ENCODE measurements around the gene RNF133. TPM values are rescaled to one million over a fixed set of nuclear protein-coding genes. Genes with fewer than 3 reads are reported as not detected.
"Not testable (repeated sequence)": the region's sequence is repeated elsewhere in the genome, so short reads cannot be mapped to it uniquely, and the experiment has no call there.

RNF133 gene
- total RNA-seq, 1 donor, result not detected

GRCh38 chr7:122706836-122707235, 7.9 kb upstream of the RNF133 start:
- H3K4me1 ChIP-seq (ENCODE audit: insufficient read depth, low read length), result no peaks in the 10 kb centered on the region
- H3K4me3 ChIP-seq (ENCODE audit: low read length), result no peak overlapping the region
- no peaks in the 10 kb centered on the region for H3K9me3 ChIP-seq (ENCODE audit: low read depth, low read length)
- no peaks in the 10 kb centered on the region for H3K27me3 ChIP-seq (ENCODE audit: insufficient read depth, low read length)

GRCh38 chr7:122702872-122703510, 4.1 kb upstream of the RNF133 start, which contains the start of gene RNF148:
Gene RNF148, minus strand, starts transcription at chr7:122702922. Its CDS starts 172 bp downstream, at chr7:122702750.
- Histone ChIP-seq H3K27me3 (ENCODE audit: insufficient read depth, low read length) (no peaks in the 10 kb centered on the region), H3K9me3 (ENCODE audit: low read depth, low read length) (no peaks in the 10 kb centered on the region), H3K4me1 (ENCODE audit: insufficient read depth, low read length) (no peaks in the 10 kb centered on the region), H3K4me3 (ENCODE audit: low read length) (no peak within 1 kb of the TSS)

DNA sequence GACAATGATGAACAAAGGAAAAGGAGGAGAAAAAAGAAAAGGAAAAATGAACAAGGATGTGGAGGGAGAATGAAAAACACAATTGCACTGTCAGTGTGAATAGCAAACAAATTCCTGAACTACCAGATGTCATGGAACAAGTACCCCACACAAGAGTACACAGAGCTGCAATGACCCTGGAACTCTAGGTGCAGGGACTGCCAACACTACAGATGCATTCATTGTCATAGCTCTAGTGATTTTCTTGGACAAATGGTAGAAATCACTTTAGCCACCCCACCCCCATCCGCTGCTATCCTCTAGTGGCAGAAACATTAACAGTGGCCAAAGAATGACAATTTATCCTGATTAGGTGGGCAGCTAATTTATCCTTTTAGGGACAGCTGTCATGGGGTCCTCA, 3.1 kb downstream of the RNF133 start:
- H3K9me3 ChIP-seq (ENCODE audit: low read depth, low read length), result no peaks in the 10 kb centered on the region
- H3K27me3 ChIP-seq (ENCODE audit: insufficient read depth, low read length), result no peaks in the 10 kb centered on the region
- no peak overlapping the region for H3K4me3 ChIP-seq (ENCODE audit: low read length)
- no peaks in the 10 kb centered on the region for H3K4me1 ChIP-seq (ENCODE audit: insufficient read depth, low read length)

DNA sequence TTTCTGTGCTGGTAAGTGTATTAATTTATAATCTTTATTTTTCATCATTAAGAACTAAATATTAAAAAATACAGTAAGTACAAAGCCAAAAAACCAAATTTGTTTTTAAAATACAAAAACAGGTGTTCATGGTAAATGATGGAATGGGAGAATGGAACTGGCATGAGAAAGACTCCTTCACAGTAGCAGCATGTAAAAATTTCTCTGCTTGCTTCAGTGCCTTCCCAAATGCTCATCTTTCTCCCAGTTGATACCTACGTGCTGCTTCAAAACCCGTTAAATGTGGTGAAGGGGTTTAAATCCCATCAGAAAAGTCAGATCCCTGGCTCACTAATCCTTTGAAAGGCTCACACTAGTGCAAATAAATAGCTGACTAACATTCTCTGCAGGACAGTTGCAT, 4.2 kb downstream of the RNF133 start:
- no peak overlapping the region for H3K4me3 ChIP-seq (ENCODE audit: low read length)
- H3K4me1 ChIP-seq (ENCODE audit: insufficient read depth, low read length), result no peaks in the 10 kb centered on the region
- no peaks in the 10 kb centered on the region for H3K27me3 ChIP-seq (ENCODE audit: insufficient read depth, low read length)
- no peaks in the 10 kb centered on the region for H3K9me3 ChIP-seq (ENCODE audit: low read depth, low read length)

DNA sequence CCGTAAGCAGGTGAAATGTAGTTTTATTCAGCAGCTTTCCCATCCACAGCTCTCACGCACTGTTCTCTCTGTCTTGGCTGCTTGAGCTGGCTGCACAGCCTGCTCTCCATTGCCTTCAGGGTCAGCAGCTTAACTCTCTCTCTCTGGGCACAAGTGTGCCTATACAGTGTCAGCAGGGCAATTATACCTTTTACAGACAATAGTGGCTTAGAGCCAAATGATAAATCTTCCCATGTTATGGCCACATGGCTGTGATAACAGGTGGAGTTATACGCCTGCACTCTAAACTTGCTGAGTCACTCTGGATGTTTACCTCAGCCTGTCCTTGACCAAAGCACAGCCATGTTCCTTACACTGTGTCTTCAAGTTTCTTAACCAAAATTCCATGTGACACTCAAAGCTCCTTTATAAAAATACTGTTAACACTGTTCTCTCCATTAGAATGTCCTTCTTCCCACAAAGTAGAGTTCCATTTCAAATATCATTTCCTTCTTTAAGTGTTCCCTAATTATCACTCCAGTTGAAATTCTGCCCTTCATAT, 6.1 kb downstream of the RNF133 start:
- Histone ChIP-seq H3K4me1 (ENCODE audit: insufficient read depth, low read length) (no peaks in the 10 kb centered on the region), H3K27me3 (ENCODE audit: insufficient read depth, low read length) (no peaks in the 10 kb centered on the region), H3K4me3 (ENCODE audit: low read length) (no peak overlapping the region)

DNA sequence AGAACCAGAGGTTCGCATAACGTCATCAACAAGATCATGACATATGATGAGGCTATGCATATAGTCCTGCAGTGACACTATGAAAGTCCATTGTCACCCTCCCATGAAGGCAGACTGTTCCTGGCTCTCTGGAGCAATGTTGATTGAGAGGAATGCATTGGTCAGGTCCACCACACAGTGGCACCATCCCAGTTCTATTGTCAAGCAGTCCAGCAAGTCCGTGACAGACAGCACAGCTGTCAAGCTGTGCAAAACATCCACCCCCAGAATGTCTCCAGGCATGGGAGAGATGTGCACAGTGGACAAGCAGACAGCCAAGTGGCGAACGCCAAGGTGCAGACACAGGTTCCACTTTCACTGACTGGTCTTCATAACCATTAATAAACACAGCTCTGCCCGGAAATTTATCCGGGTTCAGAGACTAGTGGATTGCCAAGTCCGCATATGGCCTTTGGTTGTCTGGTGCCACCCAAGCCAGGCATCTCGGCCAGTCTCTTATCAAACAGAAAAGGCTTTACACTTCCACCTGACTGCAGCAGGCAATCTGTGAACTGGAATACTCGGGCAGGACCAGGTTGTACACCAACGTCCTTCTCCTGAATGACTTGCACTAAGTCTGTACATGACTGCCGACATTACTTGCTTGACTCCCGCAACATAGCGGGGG, 7.2 kb downstream of the RNF133 start:
- no peaks in the 10 kb centered on the region for H3K4me1 ChIP-seq (ENCODE audit: insufficient read depth, low read length)
- no peak overlapping the region for H3K4me3 ChIP-seq (ENCODE audit: low read length)
- no peaks in the 10 kb centered on the region for H3K27me3 ChIP-seq (ENCODE audit: insufficient read depth, low read length)
- H3K9me3 ChIP-seq (ENCODE audit: low read depth, low read length), result no peaks in the 10 kb centered on the region

More for the DNA sequence above, 6.1 kb downstream of the RNF133 start:
- H3K9me3 ChIP-seq (ENCODE audit: low read depth, low read length), result no peaks in the 10 kb centered on the region

- no peak overlapping the region for H3K4me3 ChIP-seq (ENCODE audit: low read length)
- no peaks in the 10 kb centered on the region for H3K4me1 ChIP-seq (ENCODE audit: insufficient read depth, low read length)
- H3K9me3 ChIP-seq (ENCODE audit: low read depth, low read length), result no peaks in the 10 kb centered on the region
- no peaks in the 10 kb centered on the region for H3K27me3 ChIP-seq (ENCODE audit: insufficient read depth, low read length)
These were observed 9.4 kb downstream of the RNF133 start for GRCh38 chr7:122689346-122690109.

- no peak overlapping the region for H3K4me3 ChIP-seq (ENCODE audit: low read length)
- H3K9me3 ChIP-seq (ENCODE audit: low read depth, low read length), result no peaks in the 10 kb centered on the region
- no peaks in the 10 kb centered on the region for H3K27me3 ChIP-seq (ENCODE audit: insufficient read depth, low read length)
- no peaks in the 10 kb centered on the region for H3K4me1 ChIP-seq (ENCODE audit: insufficient read depth, low read length)
These were observed 10.4 kb downstream of the RNF133 start for GRCh38 chr7:122688400-122688998.

GRCh38 chr7:122686360-122686878, 12.5 kb downstream of the RNF133 start:
- H3K9me3 ChIP-seq (ENCODE audit: low read depth, low read length), result no peaks in the 10 kb centered on the region
- no peaks in the 10 kb centered on the region for H3K27me3 ChIP-seq (ENCODE audit: insufficient read depth, low read length)
- H3K4me1 ChIP-seq (ENCODE audit: insufficient read depth, low read length), result no peaks in the 10 kb centered on the region
- no peak overlapping the region for H3K4me3 ChIP-seq (ENCODE audit: low read length)

DNA sequence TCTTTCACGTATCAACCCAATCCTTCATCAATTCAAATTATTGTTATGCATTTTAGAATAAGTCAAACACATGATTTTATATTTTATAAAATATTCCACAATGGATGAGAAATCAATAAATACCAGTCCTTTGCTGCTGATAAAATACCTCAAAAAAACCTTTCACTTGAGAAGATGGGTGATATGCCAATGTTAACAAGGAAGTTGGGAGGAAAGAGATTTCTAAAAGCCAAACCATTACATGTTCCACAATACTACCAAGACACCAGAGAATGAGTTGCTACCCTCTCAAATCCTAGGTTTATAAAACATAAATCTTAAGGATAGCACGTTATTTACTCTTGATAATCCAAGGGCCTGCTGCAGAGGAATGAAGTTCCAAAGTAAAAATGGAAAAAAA, 14.4 kb downstream of the RNF133 start:
- Histone ChIP-seq H3K4me3 (ENCODE audit: low read length) (no peak overlapping the region), H3K27me3 (ENCODE audit: insufficient read depth, low read length) (no peaks in the 10 kb centered on the region), H3K4me1 (ENCODE audit: insufficient read depth, low read length) (no peaks in the 10 kb centered on the region), H3K9me3 (ENCODE audit: low read depth, low read length) (no peaks in the 10 kb centered on the region)

- no peaks in the 10 kb centered on the region for H3K4me1 ChIP-seq (ENCODE audit: insufficient read depth, low read length)
- no peak overlapping the region for H3K4me3 ChIP-seq (ENCODE audit: low read length)
- no peaks in the 10 kb centered on the region for H3K27me3 ChIP-seq (ENCODE audit: insufficient read depth, low read length)
- no peaks in the 10 kb centered on the region for H3K9me3 ChIP-seq (ENCODE audit: low read depth, low read length)
These were observed 15.9 kb downstream of the RNF133 start for GRCh38 chr7:122682815-122683550.

- H3K9me3 ChIP-seq (ENCODE audit: low read depth, low read length); H3K4me1 ChIP-seq (ENCODE audit: insufficient read depth, low read length); H3K27me3 ChIP-seq (ENCODE audit: insufficient read depth, low read length); H3K4me3 ChIP-seq (ENCODE audit: low read length): not testable (repeated sequence)
These were observed 17.7 kb downstream of the RNF133 start for GRCh38 chr7:122681186-122681585.

- Histone ChIP-seq H3K27me3 (ENCODE audit: insufficient read depth, low read length) (no peaks in the 10 kb centered on the region), H3K4me3 (ENCODE audit: low read length) (no peak overlapping the region), H3K4me1 (ENCODE audit: insufficient read depth, low read length) (no peaks in the 10 kb centered on the region), H3K9me3 (ENCODE audit: low read depth, low read length) (no peaks in the 10 kb centered on the region)
These were observed 19.1 kb downstream of the RNF133 start for GRCh38 chr7:122679813-122680212.

DNA sequence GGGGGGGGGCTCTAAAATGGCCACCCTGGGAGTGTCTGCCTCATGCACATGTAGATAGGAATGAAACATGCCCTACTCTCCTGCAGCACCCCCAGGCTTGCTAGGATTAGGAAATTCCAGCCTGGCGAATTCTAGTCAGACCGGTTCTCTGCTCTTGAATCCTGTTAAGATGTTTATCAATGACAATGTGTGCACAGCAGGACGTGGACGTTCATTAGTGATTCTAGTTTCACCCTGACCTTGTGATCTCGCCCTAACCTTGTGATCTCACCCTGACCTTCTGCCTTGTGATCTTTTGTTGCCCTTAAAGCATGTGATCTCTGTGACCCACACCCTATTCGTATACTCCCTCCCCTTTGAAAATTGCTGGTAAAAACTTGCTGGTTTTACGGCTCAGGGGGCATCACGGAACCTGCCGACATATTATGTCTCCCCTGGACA, 19.6 kb downstream of the RNF133 start:
- H3K9me3 ChIP-seq (ENCODE audit: low read depth, low read length); H3K4me3 ChIP-seq (ENCODE audit: low read length); H3K27me3 ChIP-seq (ENCODE audit: insufficient read depth, low read length); H3K4me1 ChIP-seq (ENCODE audit: insufficient read depth, low read length): not testable (repeated sequence)
